SK-N-SH treated with all-trans-retinoic acid at 6 μM for 48 hours (cell line): ENCODE results near the gene NCBP3.

ENCODE experiments used
- ATAC-seq: fragments of 200-7000 bp; cut with Tn5 transposase; 3 replicates; pipeline ENCODE4 v1.9.1; 2020; ENCODE audit warnings: mild to moderate bottlenecking, moderate library complexity
- ARNTL ChIP-seq: fragments of 450-650 bp; formaldehyde crosslinking; IDR thresholded peaks from 2 replicates; pipeline ENCODE4 v1.5.0; 2020; ENCODE audit warnings: low read depth, mild to moderate bottlenecking, moderate library complexity, borderline replicate concordance
- BACH2 ChIP-seq: fragments of 250-450 bp; sonication (Bioruptor Pico); IDR thresholded peaks from 2 replicates; pipeline ENCODE4 v1.9.0; 2021; ENCODE audit warnings: mild to moderate bottlenecking, borderline replicate concordance
- CREB5 ChIP-seq: fragments of 250-450 bp; sonication (Bioruptor Pico); IDR thresholded peaks from 2 replicates; pipeline ENCODE4 v1.5.1; 2020; ENCODE audit warnings: low read depth, mild to moderate bottlenecking, moderate library complexity
- CSDC2 ChIP-seq: fragments of 250-450 bp; sonication (Bioruptor Pico); IDR thresholded peaks from 2 replicates; pipeline ENCODE4 v1.5.0; 2020; ENCODE audit warnings: mild to moderate bottlenecking, moderate library complexity
- CSRNP3 ChIP-seq: fragments of 250-450 bp; sonication (Bioruptor Pico); IDR thresholded peaks from 2 replicates; pipeline ENCODE4 v1.5.1; 2021; ENCODE audit warnings: mild to moderate bottlenecking, moderate library complexity
- ESRRG ChIP-seq: fragments of 250-450 bp; sonication (Bioruptor Pico); IDR thresholded peaks from 2 replicates; pipeline ENCODE4 v1.6.1; 2021; ENCODE audit warnings: mild to moderate bottlenecking
- ISL1 ChIP-seq: fragments of 250-450 bp; sonication (Bioruptor Pico); IDR thresholded peaks from 2 replicates; pipeline ENCODE4 v2.1.2; 2022; ENCODE audit warnings: mild to moderate bottlenecking, moderate library complexity
- PATZ1 ChIP-seq: fragments of 250-450 bp; sonication (Bioruptor Pico); IDR thresholded peaks from 2 replicates; pipeline ENCODE4 v1.8.0; 2020; ENCODE audit warnings: mild to moderate bottlenecking, moderate library complexity, borderline replicate concordance
- POU6F1 ChIP-seq: fragments of 250-450 bp; sonication (Bioruptor Pico); IDR thresholded peaks from 2 replicates; pipeline ENCODE4 v1.8.0; 2021; ENCODE audit warnings: low read depth, mild to moderate bottlenecking, moderate library complexity, borderline replicate concordance
- PPARA ChIP-seq: fragments of 250-450 bp; sonication (Bioruptor Pico); IDR thresholded peaks from 2 replicates; pipeline ENCODE4 v1.5.0; 2020; ENCODE audit warnings: mild to moderate bottlenecking, borderline replicate concordance
- RARB ChIP-seq: fragments of 250-450 bp; sonication (Bioruptor Pico); IDR thresholded peaks from 2 replicates; pipeline ENCODE4 v1.8.0; 2021; ENCODE audit warnings: mild to moderate bottlenecking, moderate library complexity
- SNAI2 ChIP-seq: fragments of 250-450 bp; sonication (Bioruptor Pico); IDR thresholded peaks from 2 replicates; pipeline ENCODE4 v1.5.0; 2020; ENCODE audit warnings: mild to moderate bottlenecking, moderate library complexity
- TCF4 ChIP-seq: fragments of 250-450 bp; sonication (Bioruptor Pico); IDR thresholded peaks from 2 replicates; pipeline ENCODE4 v1.8.0; 2021; ENCODE audit warnings: mild to moderate bottlenecking, moderate library complexity, borderline replicate concordance
- TOX ChIP-seq: fragments of 250-450 bp; sonication (Bioruptor Pico); IDR thresholded peaks from 2 replicates; pipeline ENCODE4 v1.8.0; 2021; ENCODE audit warnings: mild to moderate bottlenecking, moderate library complexity, borderline replicate concordance
- TSHZ2 ChIP-seq: fragments of 250-450 bp; sonication (Bioruptor Pico); IDR thresholded peaks from 2 replicates; pipeline ENCODE4 v1.5.0; 2020; ENCODE audit warnings: mild to moderate bottlenecking, moderate library complexity
- ZC3H10 ChIP-seq: fragments of 250-450 bp; sonication (Bioruptor Pico); IDR thresholded peaks from 2 replicates; pipeline ENCODE4 v1.5.1; 2021; ENCODE audit warnings: mild to moderate bottlenecking, moderate library complexity
- ZNF565 ChIP-seq: fragments of 450-650 bp; formaldehyde crosslinking; conservative IDR thresholded peaks from 2 replicates; pipeline ENCODE4 v1.5.0; 2020; ENCODE audit warnings: low read depth, mild to moderate bottlenecking, moderate library complexity
- ZNF70 ChIP-seq: fragments of 450-650 bp; formaldehyde crosslinking; IDR thresholded peaks from 2 replicates; pipeline ENCODE4 v1.5.0; 2020; ENCODE audit warnings: mild to moderate bottlenecking, moderate library complexity
- ZNF8 ChIP-seq: fragments of 450-650 bp; formaldehyde crosslinking; IDR thresholded peaks from 2 replicates; pipeline ENCODE4 v1.5.0; 2020; ENCODE audit warnings: mild to moderate bottlenecking, moderate library complexity

The NCBP3 gene

GRCh38 chr17:3877220-3877619, 31.2 kb upstream of the NCBP3 start:
- no peak for ATAC-seq
- TF ChIP-seq TCF4 (CRISPR knock-in tag) (no peak), ISL1 (CRISPR knock-in tag) (no peak), RARB (no peak), ZNF70 (no peak), ESRRG (CRISPR knock-in tag) (no peak), PPARA (no peak), PATZ1 (no peak), ZNF8 (CRISPR knock-in tag) (no peak), ARNTL (no peak), ZC3H10 (no peak), TOX (CRISPR knock-in tag) (no peak), CSDC2 (no peak)

GRCh38 chr17:3875317-3875716, 29.3 kb upstream of the NCBP3 start:
- no peak for ATAC-seq
- TF ChIP-seq ZNF8 (CRISPR knock-in tag): no peak
- TF ChIP-seq POU6F1 (CRISPR knock-in tag): no peak
- no peak for TF ChIP-seq ZNF70
- TF ChIP-seq ESRRG (CRISPR knock-in tag): no peak
- no peak for TF ChIP-seq ZNF565 (CRISPR knock-in tag)
- no peak for TF ChIP-seq CSDC2
- no peak for TF ChIP-seq ZC3H10

GRCh38 chr17:3873862-3874261, 27.8 kb upstream of the NCBP3 start:
- no peak for TF ChIP-seq CREB5 (CRISPR knock-in tag)
- no peak for TF ChIP-seq POU6F1 (CRISPR knock-in tag)
- TF ChIP-seq ZC3H10: no peak
- no peak for TF ChIP-seq CSRNP3 (CRISPR knock-in tag)
- TF ChIP-seq BACH2 (CRISPR knock-in tag): no peak
- TF ChIP-seq RARB: no peak
- TF ChIP-seq TOX (CRISPR knock-in tag): no peak
- TF ChIP-seq SNAI2 (CRISPR knock-in tag): no peak
- no peak for TF ChIP-seq TSHZ2 (CRISPR knock-in tag)
- no peak for TF ChIP-seq PPARA
- TF ChIP-seq PATZ1: no peak
- no peak for TF ChIP-seq ESRRG (CRISPR knock-in tag)
- no peak for TF ChIP-seq ZNF70
- ATAC-seq: no peak; the same call in 2 of the 3 replicates
